ENCODE results near the gene DLG2.

DNA sequence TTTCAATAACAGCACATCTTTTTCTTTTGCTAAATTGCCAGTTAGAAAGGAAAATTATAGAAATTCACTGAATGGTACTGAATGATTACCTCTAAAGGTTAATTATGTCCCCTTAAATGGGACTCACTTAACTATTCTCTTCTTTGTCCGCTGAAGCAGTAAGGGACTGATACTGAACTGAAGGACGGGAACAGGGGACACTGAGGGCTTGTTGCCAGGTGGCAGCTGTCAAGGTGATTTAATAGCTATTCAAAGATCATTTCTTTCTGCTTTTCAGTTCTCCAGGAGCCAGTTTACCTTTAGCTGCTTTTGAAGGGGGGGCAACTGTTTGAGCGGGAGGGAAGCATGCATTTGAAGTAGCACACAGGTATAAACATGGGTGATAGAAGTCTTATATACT is 2015.5 kb downstream of the DLG2 start:
- TF ChIP-seq CREB1 (IDR thresholded peaks at IDR 0.05; ENCODE audit: low read depth), result no peak
- no peak for TF ChIP-seq CEBPB (IDR thresholded peaks at IDR 0.05)
- TF ChIP-seq YY1 (IDR thresholded peaks at IDR 0.05; ENCODE audit: low read depth), result no peak
- no peak for TF ChIP-seq EGR1 (IDR thresholded peaks at IDR 0.05)
- TF ChIP-seq EP300 (IDR thresholded peaks at IDR 0.05; ENCODE audit: borderline replicate concordance), result no peak
- TF ChIP-seq RAD21 (IDR thresholded peaks at IDR 0.05; ENCODE audit: low read depth), result no peak
- TF ChIP-seq, protein P1, sequence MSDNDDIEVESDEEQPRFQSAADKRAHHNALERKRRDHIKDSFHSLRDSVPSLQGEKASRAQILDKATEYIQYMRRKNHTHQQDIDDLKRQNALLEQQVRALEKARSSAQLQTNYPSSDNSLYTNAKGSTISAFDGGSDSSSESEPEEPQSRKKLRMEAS (IDR thresholded peaks at IDR 0.05), result no peak
